OCI-LY1 (cell line): ENCODE data around the gene COPRS.
A peak's percentile ranks its signal among the peaks of the same experiment; 100 is the strongest.

Experiments used
- H2AFZ ChIP-seq: fragments of 200-600 bp; sonication (generic), shearing (Covaris generic); 2 replicates; pipeline ENCODE4 v1.6.0; 2014; ENCODE audit warnings: antibody characterized with exemption, mild to moderate bottlenecking, low read length
- H3F3A ChIP-seq: fragments of 200-600 bp; sonication (generic), shearing (Covaris generic); 2 replicates; pipeline ENCODE4 v1.6.0; 2014; ENCODE audit warnings: mild to moderate bottlenecking, antibody characterized with exemption, low read length, moderate library complexity; ENCODE audit not compliant: insufficient read depth
- H3K27ac ChIP-seq: fragments of 200-600 bp; sonication (generic); 2 replicates; pipeline ENCODE4 v1.5.1; 2014; ENCODE audit warnings: low read length, mixed run types, mild to moderate bottlenecking, low read depth; ENCODE audit not compliant: poor library complexity, severe bottlenecking
- H3K27me3 ChIP-seq: fragments of 200-600 bp; sonication (generic); 2 replicates; pipeline ENCODE4 v1.6.0; 2014; ENCODE audit warnings: antibody characterized with exemption, mild to moderate bottlenecking, low read length, moderate library complexity; ENCODE audit not compliant: insufficient read depth
- H3K36me3 ChIP-seq: fragments of 200-600 bp; sonication (generic); 2 replicates; pipeline ENCODE4 v1.6.1; 2014; ENCODE audit warnings: mild to moderate bottlenecking, antibody characterized with exemption, low read length, moderate library complexity, mixed read lengths; ENCODE audit not compliant: insufficient read depth
- H3K4me1 ChIP-seq: fragments of 200-600 bp; sonication (generic); 2 replicates; pipeline ENCODE4 v1.5.1; 2014; ENCODE audit warnings: mild to moderate bottlenecking, low read length, moderate library complexity; ENCODE audit not compliant: insufficient read depth, severe bottlenecking
- H3K4me2 ChIP-seq: fragments of 200-600 bp; sonication (generic), shearing (Covaris generic); 2 replicates; pipeline ENCODE4 v1.6.1; 2014; ENCODE audit warnings: low read length
- H3K4me3 ChIP-seq: fragments of 200-600 bp; sonication (generic); 2 replicates; pipeline ENCODE4 v1.5.1; 2014; ENCODE audit warnings: low read length, low read depth, mild to moderate bottlenecking, mixed read lengths; ENCODE audit not compliant: poor library complexity, severe bottlenecking
- H3K79me2 ChIP-seq: fragments of 200-600 bp; shearing (Covaris generic); 2 replicates; pipeline ENCODE4 v1.6.1; 2016; ENCODE audit warnings: mixed run types, low read length, mixed read lengths; ENCODE audit not compliant: insufficient read depth
- H3K9ac ChIP-seq: fragments of 200-600 bp; sonication (generic), shearing (Covaris generic); 2 replicates; pipeline ENCODE4 v1.6.1; 2014; ENCODE audit warnings: mild to moderate bottlenecking, low read length, mixed read lengths
- H3K9me2 ChIP-seq: fragments of 200-600 bp; sonication (generic), shearing (Covaris generic); 2 replicates; pipeline ENCODE4 v1.6.1; 2014; ENCODE audit warnings: low read depth, mild to moderate bottlenecking, low read length, mixed read lengths
- H3K9me3 ChIP-seq: fragments of 200-600 bp; shearing (Covaris generic); 2 replicates; pipeline ENCODE4 v1.6.1; 2014; ENCODE audit warnings: low read length, mixed read lengths
- H4K20me1 ChIP-seq: fragments of 200-600 bp; sonication (generic), shearing (Covaris generic); 2 replicates; pipeline ENCODE4 v1.6.0; 2016; ENCODE audit warnings: mild to moderate bottlenecking, low read length; ENCODE audit not compliant: insufficient read depth
- EZH2 ChIP-seq: fragments of 200-600 bp; sonication (generic), shearing (Covaris generic); IDR thresholded peaks from 2 replicates; pipeline ENCODE4 v1.8.0; 2017; ENCODE audit warnings: borderline replicate concordance, mixed run types, mild to moderate bottlenecking, antibody characterized with exemption, low read length, moderate library complexity, mixed read lengths
- TF ChIP-seq, protein P1 (sequence below): fragments of 200-600 bp; sonication (generic), shearing (Covaris generic); IDR thresholded peaks from 2 replicates; pipeline ENCODE4 v1.5.1; 2017; ENCODE audit warnings: mild to moderate bottlenecking, antibody characterized with exemption, low read length, moderate library complexity, mixed read lengths

COPRS gene

DNA sequence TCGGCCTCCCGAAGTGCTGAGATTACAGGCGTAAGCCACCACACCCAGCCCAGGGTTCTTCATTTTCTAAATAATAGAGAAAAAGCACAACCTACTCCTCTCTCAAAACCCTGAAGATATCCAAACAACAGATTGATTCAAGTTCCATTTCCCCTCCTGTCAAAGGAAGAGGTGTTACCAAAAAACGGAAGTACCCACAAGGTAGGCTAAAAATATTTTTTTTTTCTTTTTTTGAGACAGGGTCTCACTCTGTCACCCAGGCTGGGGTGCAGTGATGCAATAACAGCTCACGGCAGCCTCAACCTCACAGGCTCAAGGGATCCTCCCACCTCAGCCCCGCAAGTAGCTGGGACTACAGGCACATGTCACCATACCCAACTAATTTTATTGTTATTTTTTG, 23.5 kb upstream of the COPRS start:
- Histone ChIP-seq H3K4me2 (peak overlapping the region; percentile 29; the same call in 1 of the 2 replicates), H3K36me3 (peaks cover 89% of the 10 kb centered on the region)

DNA sequence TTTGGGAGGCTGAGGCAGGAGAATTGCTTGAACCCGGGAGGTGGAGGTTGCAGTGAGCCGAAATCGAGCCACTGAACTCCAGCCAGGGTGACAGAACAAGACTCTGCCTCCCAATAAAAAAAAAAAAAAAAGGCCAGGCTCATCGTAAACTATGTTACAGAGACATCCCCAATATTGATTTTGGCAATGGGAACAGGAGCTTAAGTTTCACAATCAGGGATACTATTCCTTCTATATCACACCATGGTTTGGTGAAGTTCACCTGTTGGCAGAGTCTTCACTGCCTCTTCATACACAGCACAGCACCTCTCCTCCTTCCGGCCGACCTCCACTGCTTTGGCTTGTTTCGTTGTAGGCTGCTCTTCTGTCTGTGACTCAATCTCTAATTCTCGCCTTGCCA, 21.3 kb upstream of the COPRS start:
- H3K4me3 ChIP-seq: no peak overlapping the region

More for the DNA sequence above, 23.5 kb upstream of the COPRS start:
- no peaks in the 10 kb centered on the region for H4K20me1 ChIP-seq
- H3K9ac ChIP-seq: no peak overlapping the region
- TF ChIP-seq EZH2: no peak
- TF ChIP-seq, protein P1, sequence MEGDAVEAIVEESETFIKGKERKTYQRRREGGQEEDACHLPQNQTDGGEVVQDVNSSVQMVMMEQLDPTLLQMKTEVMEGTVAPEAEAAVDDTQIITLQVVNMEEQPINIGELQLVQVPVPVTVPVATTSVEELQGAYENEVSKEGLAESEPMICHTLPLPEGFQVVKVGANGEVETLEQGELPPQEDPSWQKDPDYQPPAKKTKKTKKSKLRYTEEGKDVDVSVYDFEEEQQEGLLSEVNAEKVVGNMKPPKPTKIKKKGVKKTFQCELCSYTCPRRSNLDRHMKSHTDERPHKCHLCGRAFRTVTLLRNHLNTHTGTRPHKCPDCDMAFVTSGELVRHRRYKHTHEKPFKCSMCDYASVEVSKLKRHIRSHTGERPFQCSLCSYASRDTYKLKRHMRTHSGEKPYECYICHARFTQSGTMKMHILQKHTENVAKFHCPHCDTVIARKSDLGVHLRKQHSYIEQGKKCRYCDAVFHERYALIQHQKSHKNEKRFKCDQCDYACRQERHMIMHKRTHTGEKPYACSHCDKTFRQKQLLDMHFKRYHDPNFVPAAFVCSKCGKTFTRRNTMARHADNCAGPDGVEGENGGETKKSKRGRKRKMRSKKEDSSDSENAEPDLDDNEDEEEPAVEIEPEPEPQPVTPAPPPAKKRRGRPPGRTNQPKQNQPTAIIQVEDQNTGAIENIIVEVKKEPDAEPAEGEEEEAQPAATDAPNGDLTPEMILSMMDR: no peak
- no peak overlapping the region for H3K4me3 ChIP-seq
- no peaks in the 10 kb centered on the region for H3K9me3 ChIP-seq
- H2AFZ ChIP-seq: no peak overlapping the region
- H3K9me2 ChIP-seq: no peaks in the 10 kb centered on the region
- peaks cover 14% of the 10 kb centered on the region for H3K4me1 ChIP-seq
- no peaks in the 10 kb centered on the region for H3K79me2 ChIP-seq
- H3K27ac ChIP-seq: peak overlapping the region; percentile 38
- no peaks in the 10 kb centered on the region for H3K27me3 ChIP-seq
- H3F3A ChIP-seq: no peaks in the 10 kb centered on the region

DNA sequence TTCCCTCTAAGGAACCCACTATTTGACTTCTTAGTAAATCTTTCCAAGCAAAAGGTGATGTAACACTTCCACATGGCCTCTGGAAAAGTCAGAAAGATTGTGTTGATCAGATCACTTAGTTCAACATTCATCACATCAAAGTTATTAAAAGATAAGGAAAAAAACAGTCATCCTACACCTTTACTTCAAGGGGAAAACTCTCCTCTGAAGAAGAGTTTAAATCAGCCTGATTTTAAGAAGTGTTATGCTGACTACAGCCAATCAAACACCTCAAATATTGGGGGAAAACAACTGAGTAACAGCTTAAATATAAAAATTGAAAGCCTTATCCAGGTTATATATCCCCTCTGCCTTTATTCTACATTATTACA, 19.6 kb upstream of the COPRS start:
- no peaks in the 10 kb centered on the region for H3K9me2 ChIP-seq
- no peak overlapping the region for H3K4me3 ChIP-seq
- H4K20me1 ChIP-seq: no peaks in the 10 kb centered on the region
- H3K9ac ChIP-seq: no peak overlapping the region
- peaks cover 82% of the 10 kb centered on the region for H3K36me3 ChIP-seq
- H3F3A ChIP-seq: no peaks in the 10 kb centered on the region
- H3K27ac ChIP-seq: no peak overlapping the region
- no peak overlapping the region for H3K4me2 ChIP-seq
- no peaks in the 10 kb centered on the region for H3K9me3 ChIP-seq
- no peak overlapping the region for H2AFZ ChIP-seq
- no peaks in the 10 kb centered on the region for H3K27me3 ChIP-seq
- TF ChIP-seq EZH2: no peak
- TF ChIP-seq, protein P1: no peak
- peaks cover 14% of the 10 kb centered on the region for H3K4me1 ChIP-seq
- H3K79me2 ChIP-seq: no peaks in the 10 kb centered on the region

More for the DNA sequence above, 21.3 kb upstream of the COPRS start:
- Histone ChIP-seq H3K4me2 (no peak overlapping the region), H3K9ac (no peak overlapping the region), H3F3A (no peaks in the 10 kb centered on the region), H3K36me3 (peaks cover 86% of the 10 kb centered on the region), H3K9me2 (no peaks in the 10 kb centered on the region), H3K9me3 (no peaks in the 10 kb centered on the region), H3K4me1 (peaks cover 14% of the 10 kb centered on the region), H3K27me3 (no peaks in the 10 kb centered on the region), H2AFZ (no peak overlapping the region), H4K20me1 (no peaks in the 10 kb centered on the region), H3K79me2 (no peaks in the 10 kb centered on the region), H3K27ac (no peak overlapping the region)
- no peak for TF ChIP-seq EZH2
